ENCODE measurements around the gene CCND1. TPM values are rescaled to one million over a fixed set of nuclear protein-coding genes. Genes with fewer than 3 reads are reported as not detected.

The CCND1 gene
- total RNA-seq (2022) (288 and 331 TPM in 2 replicates), Bru-seq, nascent RNA (percentile 96 among the genes with signal in this experiment), BruChase-seq, experiment 1, labeled RNA remaining after a 2-hour chase (percentile 99 among the genes with signal in this experiment), BruChase-seq, experiment 2, labeled RNA remaining after a 6-hour chase (percentile 99 among the genes with signal in this experiment)
- long read RNA-seq, full-length matches to known transcripts: 91 of 167 reads
- long read RNA-seq, partial matches to known transcripts: 74 of 167 reads
- long read RNA-seq, other reads (novel, unspliced or antisense): 2 of 167 reads

GRCh38 chr11:69640995-69641581, at the start of gene CCND1:
TSS of gene CCND1 (plus strand) at chr11:69641156. CDS start at chr11:69641314, 158 bp downstream.
- Mint-ChIP-seq H3K4me3 (ENCODE audit: unreplicated experiment) (peak within 1 kb of the TSS; percentile 96), H3K9me3 (ENCODE audit: unreplicated experiment) (no peaks in the 10 kb centered on the region), H3K27ac (ENCODE audit: unreplicated experiment) (peak within 1 kb of the TSS; percentile 97), H3K36me3 (ENCODE audit: insufficient read depth, unreplicated experiment) (peaks cover 86% of the 10 kb centered on the region), H3K4me1 (ENCODE audit: low read depth, unreplicated experiment) (peaks cover 13% of the 10 kb centered on the region), H3K27me3 (ENCODE audit: insufficient read depth, unreplicated experiment) (no peaks in the 10 kb centered on the region)
- DNase-seq: peak; percentile 95 to 96
- peak in 1 of 2 experiments; percentile 65 for TF ChIP-seq CTCF (IDR thresholded peaks at IDR 0.05; ENCODE audit: insufficient read depth in 1 of 2, low read depth in 1 of 2, low read length in 1 of 2, severe bottlenecking in 1 of 2, unreplicated experiment in 1 of 2)
- Histone ChIP-seq H3K4me1 (peaks cover 21% of the 10 kb centered on the region), H3K9me3 (no peaks in the 10 kb centered on the region), H3K36me3 (ENCODE audit: control insufficient read depth, insufficient read depth, low read length) (peaks cover 7% of the 10 kb centered on the region), H3K27me3 (replicated peaks; ENCODE audit: control insufficient read depth, insufficient read depth, low read length) (no peaks in the 10 kb centered on the region), H3K4me3 (ENCODE audit: low read depth, low read length) (peak within 1 kb of the TSS; percentile 73)
- ChIA-PET CTCF (interaction anchor here (0.6 kb wide), 1 partner anchor 10 kb away, joined by 3 read pairs; no protein-coding TSS in a partner anchor), POLR2A (interaction anchor here (0.6 kb wide), 2 partner anchors 34 to 260 kb away, joined by 6 read pairs; no protein-coding TSS in a partner anchor)
- TSS peak; percentile 58 for BruUV-seq (replicated peaks)
- intact Hi-C loops (cut with micrococcal nuclease; ENCODE audit: unreplicated experiment): loop anchor here (1.0 kb wide), 1 partner anchor 367 kb away; no protein-coding TSS in a partner anchor

GRCh38 chr11:69592986-69593650, 47.8 kb upstream of the CCND1 start:
- ChIA-PET CTCF (interaction anchor here (0.6 kb wide), 1 partner anchor 46 kb away, joined by 3 read pairs; no protein-coding TSS in a partner anchor), POLR2A (interaction anchor here (0.6 kb wide), 1 partner anchor 38 kb away, joined by 9 read pairs; no protein-coding TSS in a partner anchor)
- no peaks in the 10 kb centered on the region for H3K4me1 ChIP-seq
- no peak overlapping the region for H3K4me3 ChIP-seq (ENCODE audit: low read depth, low read length)
- intact Hi-C loops (cut with micrococcal nuclease; ENCODE audit: unreplicated experiment): no loop called here
- no peak for TF ChIP-seq CTCF (IDR thresholded peaks at IDR 0.05; ENCODE audit: insufficient read depth in 1 of 2, low read depth in 1 of 2, low read length in 1 of 2, severe bottlenecking in 1 of 2, unreplicated experiment in 1 of 2)
- H3K9me3 Mint-ChIP-seq (ENCODE audit: unreplicated experiment): no peaks in the 10 kb centered on the region
- no peaks in the 10 kb centered on the region for H3K27me3 Mint-ChIP-seq (ENCODE audit: insufficient read depth, unreplicated experiment)
- no peaks in the 10 kb centered on the region for H3K36me3 ChIP-seq (ENCODE audit: control insufficient read depth, insufficient read depth, low read length)
- H3K27ac Mint-ChIP-seq (ENCODE audit: unreplicated experiment): no peak overlapping the region
- DNase-seq: no peak
- BruUV-seq (replicated peaks): no TSS peak
- peaks cover 6% of the 10 kb centered on the region; the same call in 1 of the 2 replicates for H3K9me3 ChIP-seq
- H3K4me3 Mint-ChIP-seq (ENCODE audit: unreplicated experiment): no peak overlapping the region
- H3K27me3 ChIP-seq (replicated peaks; ENCODE audit: control insufficient read depth, insufficient read depth, low read length): no peaks in the 10 kb centered on the region
- H3K4me1 Mint-ChIP-seq (ENCODE audit: low read depth, unreplicated experiment): peaks cover 4% of the 10 kb centered on the region
- H3K36me3 Mint-ChIP-seq (ENCODE audit: insufficient read depth, unreplicated experiment): peaks cover 6% of the 10 kb centered on the region

GRCh38 chr11:69593851-69594250, 47.1 kb upstream of the CCND1 start:
- TF ChIP-seq CTCF (IDR thresholded peaks at IDR 0.05; ENCODE audit: insufficient read depth in 1 of 2, low read depth in 1 of 2, low read length in 1 of 2, severe bottlenecking in 1 of 2, unreplicated experiment in 1 of 2): no peak
- H3K36me3 Mint-ChIP-seq (ENCODE audit: insufficient read depth, unreplicated experiment): peaks cover 6% of the 10 kb centered on the region
- no peak overlapping the region for H3K4me3 Mint-ChIP-seq (ENCODE audit: unreplicated experiment)
- no peak overlapping the region for H3K27ac Mint-ChIP-seq (ENCODE audit: unreplicated experiment)
- Histone ChIP-seq H3K27me3 (replicated peaks; ENCODE audit: control insufficient read depth, insufficient read depth, low read length) (no peaks in the 10 kb centered on the region), H3K36me3 (ENCODE audit: control insufficient read depth, insufficient read depth, low read length) (no peaks in the 10 kb centered on the region), H3K4me3 (ENCODE audit: low read depth, low read length) (no peak overlapping the region), H3K4me1 (no peaks in the 10 kb centered on the region), H3K9me3 (peaks cover 6% of the 10 kb centered on the region; the same call in 1 of the 2 replicates)
- no peaks in the 10 kb centered on the region for H3K4me1 Mint-ChIP-seq (ENCODE audit: low read depth, unreplicated experiment)
- CTCF ChIA-PET: no interaction called here
- POLR2A ChIA-PET: interaction anchor here (0.6 kb wide), 1 partner anchor 39 kb away, joined by 9 read pairs; no protein-coding TSS in a partner anchor
- H3K9me3 Mint-ChIP-seq (ENCODE audit: unreplicated experiment): no peaks in the 10 kb centered on the region
- BruUV-seq (replicated peaks): no TSS peak
- no peaks in the 10 kb centered on the region for H3K27me3 Mint-ChIP-seq (ENCODE audit: insufficient read depth, unreplicated experiment)
- DNase-seq: no peak
- intact Hi-C loops (cut with micrococcal nuclease; ENCODE audit: unreplicated experiment): no loop called here
